ENCODE results near the gene HOXD4. TPM values are rescaled to one million over a fixed set of nuclear protein-coding genes. Genes with fewer than 3 reads are reported as not detected.

Gene HOXD4
- total and polyA plus RNA-seq, 4 donors = 0.12 to 1.1 (median 0.48) TPM

GRCh38 chr2:176136374-176137251 is 14.7 kb upstream of the HOXD4 start:
- Histone ChIP-seq H3K27me3 (ENCODE audit: control insufficient read depth in 3 of 3, insufficient read depth in 3 of 3, low read length in 2 of 3) (peaks cover 19 to 94% (median 93%) of the 10 kb centered on the region in 3 donors), H3K4me3 (no peak overlapping the region), H3K27ac (ENCODE audit: low read depth in 1 of 2, low read length in 1 of 2) (no peak overlapping the region), H3K4me1 (ENCODE audit: control insufficient read depth in 5 of 5, insufficient read depth in 5 of 5, low read length in 5 of 5) (peaks cover 0 to 15% (median 4%) of the 10 kb centered on the region in 5 donors), H3K36me3 (ENCODE audit: control insufficient read depth in 4 of 4, insufficient read depth in 4 of 4, low read length in 4 of 4) (no peaks in the 10 kb centered on the region), H3K9ac (ENCODE audit: insufficient read depth in 1 of 2, low read length in 2 of 2) (no peak overlapping the region), H3K9me3 (ENCODE audit: control insufficient read depth in 4 of 4, insufficient read depth in 3 of 4, low read length in 3 of 4) (peaks cover 0 to 10% (median 0%) of the 10 kb centered on the region in 4 donors)
- no peak for TF ChIP-seq CTCF (IDR thresholded peaks at IDR 0.05; ENCODE audit: control extremely low read depth, extremely low read depth)
- DNase-seq (no peak), ATAC-seq (ENCODE audit: insufficient read depth, low FRiP score) (no peak)
- WGBS, 2 donors = 4 to 5% methylated on average over 67 to 71 of the region's 71 CpGs

GRCh38 chr2:176137252-176137580 is 14.1 kb upstream of the HOXD4 start:
- no peak overlapping the region for H3K9ac ChIP-seq (ENCODE audit: insufficient read depth in 1 of 2, low read length in 2 of 2)
- no peak for ATAC-seq (ENCODE audit: insufficient read depth, low FRiP score)

GRCh38 chr2:176137906-176138305 is 13.4 kb upstream of the HOXD4 start:
- DNase-seq = no peak
- 45 to 46% methylated on average over 8 of the region's 8 CpGs for WGBS, 2 donors
- Histone ChIP-seq H3K4me3 (no peak overlapping the region), H3K4me1 (ENCODE audit: control insufficient read depth in 5 of 5, insufficient read depth in 5 of 5, low read length in 5 of 5) (peaks cover 0 to 15% (median 4%) of the 10 kb centered on the region in 5 donors), H3K9ac (ENCODE audit: insufficient read depth in 1 of 2, low read length in 2 of 2) (no peak overlapping the region), H3K27ac (ENCODE audit: low read depth in 1 of 2, low read length in 1 of 2) (no peak overlapping the region), H3K27me3 (ENCODE audit: control insufficient read depth in 3 of 3, insufficient read depth in 3 of 3, low read length in 2 of 3) (peaks cover 19 to 94% (median 92%) of the 10 kb centered on the region in 3 donors), H3K36me3 (ENCODE audit: control insufficient read depth in 4 of 4, insufficient read depth in 4 of 4, low read length in 4 of 4) (no peaks in the 10 kb centered on the region), H3K9me3 (ENCODE audit: control insufficient read depth in 4 of 4, insufficient read depth in 3 of 4, low read length in 3 of 4) (peaks cover 0 to 10% (median 0%) of the 10 kb centered on the region in 4 donors)
- no peak for TF ChIP-seq CTCF (IDR thresholded peaks at IDR 0.05; ENCODE audit: control extremely low read depth, extremely low read depth)
- no peak for ATAC-seq (ENCODE audit: insufficient read depth, low FRiP score)

More at GRCh38 chr2:176137252-176137580, 14.1 kb upstream of the HOXD4 start:
- Histone ChIP-seq H3K27me3 (ENCODE audit: control insufficient read depth in 3 of 3, insufficient read depth in 3 of 3, low read length in 2 of 3) (peaks cover 19 to 94% (median 93%) of the 10 kb centered on the region in 3 donors), H3K4me3 (no peak overlapping the region), H3K27ac (ENCODE audit: low read depth in 1 of 2, low read length in 1 of 2) (no peak overlapping the region), H3K36me3 (ENCODE audit: control insufficient read depth in 4 of 4, insufficient read depth in 4 of 4, low read length in 4 of 4) (no peaks in the 10 kb centered on the region), H3K9me3 (ENCODE audit: control insufficient read depth in 4 of 4, insufficient read depth in 3 of 4, low read length in 3 of 4) (peaks cover 0 to 10% (median 0%) of the 10 kb centered on the region in 4 donors), H3K4me1 (ENCODE audit: control insufficient read depth in 5 of 5, insufficient read depth in 5 of 5, low read length in 5 of 5) (peaks cover 0 to 15% (median 4%) of the 10 kb centered on the region in 5 donors)
- DNase-seq = no peak
- TF ChIP-seq CTCF (IDR thresholded peaks at IDR 0.05; ENCODE audit: control extremely low read depth, extremely low read depth) = no peak
- 22 to 23% methylated on average over 2 of the region's 2 CpGs for WGBS, 2 donors
